PFSK-1 (cell line): ENCODE measurements around the gene VAPB.

Experiments
- FOXP2 ChIP-seq: optimal IDR thresholded peaks from 2 replicates; pipeline ENCODE3; 2011; ENCODE audit warnings: borderline replicate concordance, control low read depth, inconsistent platforms; ENCODE audit not compliant: insufficient read depth; ENCODE audit errors: extremely low read length, extremely low read depth
- POLR2AphosphoS5 ChIP-seq: IDR thresholded peaks from 2 replicates; pipeline ENCODE4 v1.6.1; 2012; ENCODE audit warnings: low read depth, mild to moderate bottlenecking, control low read depth, low read length, moderate library complexity
- REST ChIP-seq, 2 experiments: IDR thresholded peaks; 2 replicates each; pipeline versions ENCODE4 v1.6.1 to v1.8.0; 2011 to 2012; ENCODE audit warnings: low read depth in 2 of 2, low read length in 2 of 2, control low read depth in 1 of 2, inconsistent platforms in 1 of 2, mild to moderate bottlenecking in 1 of 2, moderate library complexity in 1 of 2; ENCODE audit not compliant: insufficient read depth in 1 of 2
- SIN3A ChIP-seq: IDR thresholded peaks from 2 replicates; pipeline ENCODE4 v1.6.1; 2012; ENCODE audit warnings: mild to moderate bottlenecking, low read length, moderate library complexity, borderline replicate concordance; ENCODE audit not compliant: insufficient read depth
- TAF1 ChIP-seq: IDR thresholded peaks from 2 replicates; pipeline ENCODE4 v1.6.1; 2012; ENCODE audit warnings: low read length, control low read depth, borderline replicate concordance; ENCODE audit not compliant: insufficient read depth

The VAPB gene

GRCh38 chr20:58388028-58388601 lies 914 bp upstream of the VAPB start:
- TF ChIP-seq POLR2AphosphoS5 (no peak), SIN3A (no peak), TAF1 (no peak)

GRCh38 chr20:58389324-58389967 lies 417 bp downstream of the VAPB start:
- TF ChIP-seq FOXP2: no peak
- TF ChIP-seq TAF1: no peak
- TF ChIP-seq REST (IDR thresholded peaks at IDR 0.05; ENCODE audit: insufficient read depth in 1 of 2, low read depth in 2 of 2, low read length in 2 of 2): no peak
- TF ChIP-seq POLR2AphosphoS5: no peak
- no peak for TF ChIP-seq SIN3A

- TF ChIP-seq SIN3A: no peak
- no peak for TF ChIP-seq REST (IDR thresholded peaks at IDR 0.05; ENCODE audit: insufficient read depth in 1 of 2, low read depth in 2 of 2, low read length in 2 of 2)
- no peak for TF ChIP-seq POLR2AphosphoS5
- TF ChIP-seq TAF1: no peak
- TF ChIP-seq FOXP2: no peak
Observed at GRCh38 chr20:58389968-58390658, 1.1 kb downstream of the VAPB start.

- no peak for TF ChIP-seq SIN3A
- TF ChIP-seq FOXP2: no peak
- no peak for TF ChIP-seq TAF1
- no peak for TF ChIP-seq POLR2AphosphoS5
- TF ChIP-seq REST (IDR thresholded peaks at IDR 0.05; ENCODE audit: insufficient read depth in 1 of 2, low read depth in 2 of 2, low read length in 2 of 2): no peak
Observed at GRCh38 chr20:58390659-58391035, 1.6 kb downstream of the VAPB start.

- TF ChIP-seq POLR2AphosphoS5 (no peak), SIN3A (no peak), FOXP2 (no peak), REST (IDR thresholded peaks at IDR 0.05; ENCODE audit: insufficient read depth in 1 of 2, low read depth in 2 of 2, low read length in 2 of 2) (no peak), TAF1 (no peak)
Observed at GRCh38 chr20:58392286-58392685, 3.3 kb downstream of the VAPB start.
